Right lobe of liver (tissue), 4 donors: ENCODE measurements around the gene COLEC11.

ENCODE experiments used
- CTCF ChIP-seq, 4 donors: fragments of 200-600 bp in 3 of 4; fragments of 450-650 bp in 1 of 4; IDR thresholded peaks; one replicate each; pipeline versions ENCODE4 v1.5.1 to v1.8.0; 2016 to 2022; ENCODE audit warnings: antibody characterized with exemption in 4 of 4, mild to moderate bottlenecking in 2 of 4
- POLR2A ChIP-seq: fragments of 450-650 bp; IDR thresholded peaks from one replicate; pipeline ENCODE4 v1.6.1; 2017; ENCODE audit warnings: antibody characterized with exemption, mild to moderate bottlenecking
- donor health status: DM: no; HTN: no; CAD: no.
- donor health status: DM: no; HTN: no; CAD: no.
- donor health status: DM: no; HTN: yes; CAD: no.

- TF ChIP-seq CTCF (IDR thresholded peaks at IDR 0.05) (no peak), POLR2A (no peak)
Measured at GRCh38 chr2:3613524-3613905, 18.6 kb downstream of the COLEC11 start.
